Activated T-cell treated with anti-CD3 and anti-CD28 coated beads, Interleukin-2, amount 50 U/mL, for 4 hours (primary cell): ENCODE results near the gene ZSWIM4. TPM values are rescaled to one million over a fixed set of nuclear protein-coding genes. Genes with fewer than 3 reads are reported as not detected.

Experiments used
- ATAC-seq, 2 donors: fragments of 200-7000 bp; cut with Tn5 transposase; one replicate each; pipeline ENCODE4 v1.10.0; 2021
- DNase-seq: peaks from one replicate; pipeline ENCODE4 v3.0.0-alpha.2; 2020
- H3K27me3 Mint-ChIP-seq: one replicate; pipeline ENCODE4 v1.8.0; 2021; ENCODE audit warnings: low read depth, mixed read lengths
- H3K36me3 Mint-ChIP-seq: one replicate; pipeline ENCODE4 v1.8.0; 2022; ENCODE audit warnings: mixed read lengths; ENCODE audit not compliant: insufficient read depth
- H3K4me1 Mint-ChIP-seq: one replicate; pipeline ENCODE4 v1.8.0; 2021; ENCODE audit warnings: low read depth, mixed read lengths
- H3K4me3 Mint-ChIP-seq: one replicate; pipeline ENCODE4 v1.8.0; 2021; ENCODE audit warnings: mild to moderate bottlenecking, moderate library complexity, mixed read lengths
- H3K9me3 Mint-ChIP-seq: one replicate; pipeline ENCODE4 v1.8.0; 2021; ENCODE audit warnings: mixed read lengths
- total RNA-seq, 3 donors: library from RNA; stranded (reverse); gene quantifications; one replicate each; pipeline ENCODE4 v1.2.1, GENCODE V29; 2021

The ZSWIM4 gene
- total RNA-seq, 3 donors from 2014 or later: 3.2 to 5.0 (median 3.7) TPM

- ATAC-seq (no peak), DNase-seq (no peak)
- Mint-ChIP-seq H3K4me3 (no peak overlapping the region), H3K36me3 (peaks cover 12% of the 10 kb centered on the region), H3K27me3 (no peaks in the 10 kb centered on the region), H3K9me3 (no peaks in the 10 kb centered on the region), H3K4me1 (peaks cover 17% of the 10 kb centered on the region)
Observed at GRCh38 chr19:13830741-13831536, 35.7 kb downstream of the ZSWIM4 start.

GRCh38 chr19:13831537-13832467 lies 36.6 kb downstream of the ZSWIM4 start:
- Mint-ChIP-seq H3K36me3 (peaks cover 8% of the 10 kb centered on the region), H3K4me3 (no peak overlapping the region), H3K27me3 (no peaks in the 10 kb centered on the region), H3K4me1 (peaks cover 26% of the 10 kb centered on the region), H3K9me3 (no peaks in the 10 kb centered on the region)
- ATAC-seq (no peak), DNase-seq (no peak)

- peak; percentile 90 to 91 for ATAC-seq
- Mint-ChIP-seq H3K4me1 (peaks cover 37% of the 10 kb centered on the region), H3K36me3 (peaks cover 12% of the 10 kb centered on the region), H3K27me3 (no peaks in the 10 kb centered on the region), H3K4me3 (peak overlapping the region; percentile 76), H3K9me3 (no peaks in the 10 kb centered on the region)
- DNase-seq: peak; percentile 88
Observed at GRCh38 chr19:13833330-13834243, 38.3 kb downstream of the ZSWIM4 start.

- Mint-ChIP-seq H3K36me3 (peaks cover 15% of the 10 kb centered on the region), H3K4me1 (peaks cover 46% of the 10 kb centered on the region), H3K4me3 (peak overlapping the region; percentile 69), H3K27me3 (no peaks in the 10 kb centered on the region), H3K9me3 (no peaks in the 10 kb centered on the region)
- DNase-seq (no peak), ATAC-seq (no peak)
Observed at GRCh38 chr19:13834244-13835069, 39.2 kb downstream of the ZSWIM4 start.

DNA sequence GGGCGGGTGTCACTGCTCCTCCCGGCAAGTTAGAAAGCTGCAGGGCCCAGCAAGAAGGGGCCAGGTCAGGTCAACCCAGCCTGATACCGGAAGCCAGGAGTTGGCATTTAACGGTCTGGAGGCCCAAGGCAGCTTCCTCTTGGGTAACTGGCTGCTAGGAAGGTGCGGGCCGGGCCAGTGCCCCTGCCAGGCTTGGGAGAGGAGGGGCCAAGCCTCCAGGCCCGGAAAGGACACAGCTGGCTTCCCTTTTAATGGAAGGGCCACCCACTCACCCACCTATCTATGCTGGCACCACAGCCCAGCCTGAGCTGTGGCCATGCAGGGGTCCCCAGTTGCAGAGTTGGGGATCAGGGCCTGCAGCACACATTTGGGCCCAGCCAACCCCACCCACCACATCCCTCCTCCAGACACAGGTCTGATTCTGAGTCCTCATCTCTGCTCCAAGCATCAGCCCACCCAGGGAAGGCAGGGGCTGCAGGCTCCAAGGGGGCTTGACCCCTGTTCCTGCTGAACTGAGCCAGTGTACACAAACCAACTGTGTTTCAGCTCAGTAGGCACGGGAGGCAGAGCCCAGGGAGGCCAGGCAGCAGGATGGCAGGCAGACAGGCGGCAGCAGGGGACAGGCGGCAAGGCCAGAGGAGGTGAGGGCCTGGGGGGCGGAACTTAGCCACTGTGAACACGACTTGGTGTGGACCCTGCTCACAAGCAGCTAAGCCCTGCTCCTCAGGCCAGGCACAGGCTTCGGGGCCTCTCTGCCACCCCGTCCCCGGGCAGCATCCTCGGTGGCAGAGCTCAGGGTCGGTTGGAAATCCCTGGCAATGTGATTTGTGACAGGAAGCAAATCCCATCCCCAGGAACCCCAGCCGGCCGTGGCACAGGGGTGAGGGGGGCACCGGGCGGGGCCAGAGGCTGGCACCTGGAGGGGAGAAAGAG lies 40.8 kb downstream of the ZSWIM4 start:
- Mint-ChIP-seq H3K4me3 (peak overlapping the region; percentile 91), H3K9me3 (no peaks in the 10 kb centered on the region), H3K36me3 (peaks cover 17% of the 10 kb centered on the region), H3K4me1 (peaks cover 55% of the 10 kb centered on the region), H3K27me3 (no peaks in the 10 kb centered on the region)
- no peak for ATAC-seq
- DNase-seq: no peak

GRCh38 chr19:13838435-13839129 lies 43.3 kb downstream of the ZSWIM4 start:
- no peaks in the 10 kb centered on the region for H3K9me3 Mint-ChIP-seq
- peaks cover 55% of the 10 kb centered on the region for H3K4me1 Mint-ChIP-seq
- DNase-seq: no peak
- no peak for ATAC-seq
- no peaks in the 10 kb centered on the region for H3K27me3 Mint-ChIP-seq
- peaks cover 17% of the 10 kb centered on the region for H3K36me3 Mint-ChIP-seq
- peak overlapping the region; percentile 91 for H3K4me3 Mint-ChIP-seq

DNA sequence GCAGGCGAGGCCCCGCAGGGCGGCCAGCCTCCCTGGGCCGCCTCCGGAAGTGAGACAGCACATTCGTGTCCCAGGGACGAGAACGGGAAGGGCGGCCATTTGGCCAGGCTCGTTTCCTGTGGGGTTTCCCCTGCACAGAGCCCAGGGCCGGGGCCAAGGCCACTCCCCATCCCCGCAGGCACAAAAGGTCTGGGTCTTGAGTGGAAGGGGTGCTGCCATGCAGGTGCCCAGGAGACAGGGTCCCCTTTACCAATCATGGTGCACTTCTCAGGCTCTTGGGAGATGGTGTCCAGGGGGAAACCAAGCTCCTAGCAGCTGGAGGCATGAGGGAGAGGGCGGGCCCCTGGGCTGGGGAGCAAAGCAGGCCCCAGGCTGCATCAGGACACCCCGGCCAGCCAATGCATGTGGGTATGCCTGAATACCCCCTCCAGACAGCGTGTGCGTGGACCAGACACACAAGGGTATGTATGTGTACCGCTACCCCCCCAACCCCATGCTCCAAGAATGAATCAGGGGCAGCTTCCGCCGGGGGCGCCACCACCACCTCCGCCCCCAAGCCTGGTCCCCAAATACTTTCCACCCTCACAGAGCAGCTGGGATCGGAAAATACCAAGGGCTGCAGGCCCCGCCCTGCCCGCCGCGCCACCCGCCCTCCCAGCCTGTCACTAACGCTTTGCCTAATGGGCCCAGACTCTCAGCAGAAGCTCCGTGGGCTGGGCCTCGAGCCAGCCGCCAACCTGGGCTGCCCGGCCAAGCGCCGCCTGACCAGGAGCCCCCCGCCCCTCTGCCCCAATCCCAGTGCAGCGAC lies 44.1 kb downstream of the ZSWIM4 start:
- peaks cover 14% of the 10 kb centered on the region for H3K36me3 Mint-ChIP-seq
- peaks cover 55% of the 10 kb centered on the region for H3K4me1 Mint-ChIP-seq
- DNase-seq (peak; percentile 86), ATAC-seq (peak; percentile 68)
- H3K4me3 Mint-ChIP-seq: peak overlapping the region; percentile 91
- no peaks in the 10 kb centered on the region for H3K9me3 Mint-ChIP-seq
- H3K27me3 Mint-ChIP-seq: no peaks in the 10 kb centered on the region

GRCh38 chr19:13839938-13840304 lies 44.7 kb downstream of the ZSWIM4 start:
- ATAC-seq: peak; percentile 31 to 35

DNA sequence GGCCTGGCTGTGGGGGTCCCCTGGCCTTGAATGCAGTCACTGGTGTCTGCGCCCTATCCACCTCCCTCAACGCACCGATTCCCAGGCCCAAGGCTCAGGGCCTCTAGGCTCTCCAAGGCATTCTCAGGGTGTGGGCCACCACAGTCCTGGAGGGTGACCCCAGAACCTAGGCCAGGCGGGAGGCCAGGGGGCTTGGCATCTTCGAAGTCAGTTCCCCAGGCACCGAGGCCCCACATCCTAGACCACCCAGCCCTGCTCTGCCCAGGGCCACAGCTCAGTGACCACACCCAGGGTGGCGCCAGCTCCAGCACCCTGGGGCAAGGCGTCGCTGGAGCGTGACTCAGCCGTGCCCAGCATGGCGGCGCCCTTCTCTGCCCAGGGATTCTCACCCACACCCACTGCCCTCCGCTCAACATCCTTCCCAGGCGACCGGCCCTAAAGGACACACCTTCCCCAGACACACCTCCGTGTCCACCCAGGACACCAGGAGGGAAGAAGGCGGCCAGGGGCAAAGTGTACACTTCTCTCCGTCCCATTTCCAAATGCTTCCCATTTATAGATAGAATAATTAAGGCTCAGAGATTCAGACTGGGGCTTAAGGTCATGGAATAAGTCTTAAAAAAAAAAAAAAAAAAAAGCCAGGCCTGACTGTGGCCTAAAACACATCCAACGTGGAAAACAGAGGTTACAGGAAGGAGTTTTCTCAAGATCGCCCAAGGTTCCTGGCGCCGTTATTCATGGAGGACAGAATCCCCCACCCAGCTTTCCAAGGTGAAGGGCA lies 45.3 kb downstream of the ZSWIM4 start:
- peaks cover 60% of the 10 kb centered on the region for H3K4me1 Mint-ChIP-seq

More at GRCh38 chr19:13839938-13840304, 44.7 kb downstream of the ZSWIM4 start:
- Mint-ChIP-seq H3K36me3 (peaks cover 12% of the 10 kb centered on the region), H3K4me3 (peak overlapping the region; percentile 91), H3K27me3 (no peaks in the 10 kb centered on the region), H3K4me1 (peaks cover 56% of the 10 kb centered on the region), H3K9me3 (no peaks in the 10 kb centered on the region)
- peak; percentile 59 for DNase-seq

GRCh38 chr19:13841086-13841961 lies 46.1 kb downstream of the ZSWIM4 start:
- no peaks in the 10 kb centered on the region for H3K27me3 Mint-ChIP-seq
- no peak for ATAC-seq
- H3K36me3 Mint-ChIP-seq: peaks cover 12% of the 10 kb centered on the region
- no peak for DNase-seq
- H3K4me3 Mint-ChIP-seq: peak overlapping the region; percentile 91
- H3K4me1 Mint-ChIP-seq: peaks cover 63% of the 10 kb centered on the region
- H3K9me3 Mint-ChIP-seq: no peaks in the 10 kb centered on the region

More for the DNA sequence above, 45.3 kb downstream of the ZSWIM4 start:
- H3K9me3 Mint-ChIP-seq: no peaks in the 10 kb centered on the region
- H3K36me3 Mint-ChIP-seq: peaks cover 12% of the 10 kb centered on the region
- H3K27me3 Mint-ChIP-seq: no peaks in the 10 kb centered on the region
- ATAC-seq: no peak
- no peak for DNase-seq
- peak overlapping the region; percentile 91 for H3K4me3 Mint-ChIP-seq
